ENCODE measurements around the gene TOMT.

- no peak for TF ChIP-seq POLR2AphosphoS5 (IDR thresholded peaks at IDR 0.05; ENCODE audit: low read depth, low read length)
- TF ChIP-seq POLR2A (IDR thresholded peaks at IDR 0.05; ENCODE audit: low read depth, low read length): no peak
- no peak for TF ChIP-seq TAF1 (IDR thresholded peaks at IDR 0.05; ENCODE audit: low read depth, low read length)
- no peak for TF ChIP-seq SPI1 (IDR thresholded peaks at IDR 0.05; ENCODE audit: low read depth, low read length)
- no peak for TF ChIP-seq PAX5 (IDR thresholded peaks at IDR 0.05; ENCODE audit: insufficient read depth, low read length, severe bottlenecking)
- no peak for TF ChIP-seq POU2F2 (IDR thresholded peaks at IDR 0.05; ENCODE audit: low read depth, low read length)
These were observed 22.3 kb upstream of the TOMT start for GRCh38 chr11:72083414-72083813.
